ENCODE measurements around the gene PNPLA2.
A peak's percentile ranks its signal among the peaks of the same experiment; 100 is the strongest.

The PNPLA2 gene

DNA sequence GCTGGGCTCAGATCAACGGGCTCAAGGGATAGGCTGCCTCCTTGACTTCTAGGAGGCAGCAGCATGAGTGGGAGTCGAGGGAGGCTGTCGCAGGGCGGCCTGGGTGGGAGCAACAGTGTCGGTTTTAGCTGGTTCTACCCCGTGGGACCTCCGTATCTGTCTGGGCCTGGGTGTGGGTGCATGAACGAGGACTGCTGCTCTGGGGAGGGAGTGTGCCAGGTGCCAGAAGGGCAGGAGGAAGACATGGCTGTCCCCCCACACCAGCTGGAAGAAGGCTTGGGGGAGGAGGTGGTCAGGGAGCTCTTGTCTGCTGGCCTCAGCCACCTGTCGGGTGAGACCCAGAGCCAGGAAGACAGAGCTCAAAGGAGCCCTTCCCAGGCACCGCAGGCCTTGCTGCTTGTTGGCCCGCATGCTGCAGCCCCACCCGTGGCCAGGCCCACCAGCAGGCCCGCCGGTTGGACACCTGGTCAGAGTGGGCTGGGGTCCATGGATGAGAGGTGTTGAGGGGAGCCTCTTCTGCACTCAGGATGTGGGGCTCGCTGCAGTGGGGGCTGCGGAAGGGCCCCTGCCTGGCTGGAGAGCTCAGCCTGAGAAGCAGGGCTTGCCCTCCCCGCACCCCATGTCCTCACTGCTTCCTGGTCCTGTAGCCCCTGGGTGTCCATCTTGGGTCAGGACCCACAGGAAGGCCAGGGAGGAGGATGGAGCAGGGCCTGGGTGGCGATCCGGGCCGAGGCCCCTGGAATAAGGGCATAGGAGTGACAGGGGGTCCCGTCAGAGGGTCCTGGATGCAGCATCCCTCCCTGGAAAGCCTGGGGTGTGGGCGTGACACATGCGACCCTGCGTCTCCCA lies 32.3 kb upstream of the PNPLA2 start:
- DNase-seq, result no peak

DNA sequence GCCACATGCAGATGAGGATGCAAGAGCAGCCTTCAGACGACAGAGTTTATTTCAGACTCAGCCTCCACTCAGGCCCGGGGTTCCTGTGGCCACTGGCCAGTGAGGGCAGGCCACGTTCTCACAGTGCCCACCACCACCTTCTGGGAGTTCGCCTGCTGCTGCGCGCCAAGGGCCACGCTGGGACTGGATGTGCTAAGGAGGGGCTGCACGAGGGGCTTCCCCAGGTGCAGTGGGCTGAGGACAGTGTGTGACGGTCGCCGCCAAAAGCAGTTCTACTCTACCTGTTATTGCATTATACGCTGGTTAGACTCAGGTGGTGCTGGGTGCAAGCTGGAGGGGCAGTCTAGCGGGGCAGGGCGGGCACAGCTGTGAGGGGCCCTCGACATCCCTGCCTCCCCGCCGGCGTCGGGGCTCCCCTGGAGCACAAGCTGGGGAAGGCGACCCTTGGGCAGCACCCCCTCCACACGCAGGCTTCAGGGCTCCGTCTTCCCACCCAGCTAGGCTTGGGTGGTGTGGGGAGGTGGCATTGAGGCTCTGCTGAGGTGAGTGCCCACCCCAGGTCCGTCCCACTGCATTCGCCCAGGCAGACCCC lies 31.5 kb upstream of the PNPLA2 start:
- DNase-seq, result no peak

DNA sequence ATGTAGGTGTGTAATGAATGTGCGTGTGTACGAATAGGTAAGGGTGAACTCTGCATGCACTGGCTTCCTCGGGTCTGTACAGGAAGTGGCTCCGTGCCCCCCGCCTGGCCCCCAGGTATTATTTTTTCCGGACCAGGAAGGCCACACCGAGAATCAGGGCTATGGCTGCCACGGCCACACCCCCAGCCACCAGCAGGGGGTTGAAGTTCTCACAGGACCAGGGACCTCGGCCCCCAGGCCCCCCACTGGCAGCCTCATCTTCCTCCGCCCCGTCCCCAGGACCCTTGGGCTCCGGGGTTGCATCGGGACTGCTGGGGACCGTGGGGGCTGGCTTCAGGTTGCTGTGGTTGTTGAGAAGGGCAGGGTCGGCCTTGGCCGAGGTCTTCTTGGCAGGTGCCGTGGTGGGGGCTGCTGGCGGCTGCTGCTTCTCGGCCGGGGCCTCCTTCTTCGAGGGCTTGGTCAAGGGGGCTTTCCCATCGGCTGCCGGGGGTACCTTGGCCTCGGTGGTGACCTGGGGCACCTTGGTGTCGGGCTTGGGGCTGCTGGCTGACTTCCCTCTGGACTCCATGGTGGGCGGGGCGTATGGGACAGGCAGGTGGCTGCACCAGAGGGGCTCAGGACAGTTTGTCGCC lies 30.6 kb upstream of the PNPLA2 start:
- no peak for DNase-seq

DNA sequence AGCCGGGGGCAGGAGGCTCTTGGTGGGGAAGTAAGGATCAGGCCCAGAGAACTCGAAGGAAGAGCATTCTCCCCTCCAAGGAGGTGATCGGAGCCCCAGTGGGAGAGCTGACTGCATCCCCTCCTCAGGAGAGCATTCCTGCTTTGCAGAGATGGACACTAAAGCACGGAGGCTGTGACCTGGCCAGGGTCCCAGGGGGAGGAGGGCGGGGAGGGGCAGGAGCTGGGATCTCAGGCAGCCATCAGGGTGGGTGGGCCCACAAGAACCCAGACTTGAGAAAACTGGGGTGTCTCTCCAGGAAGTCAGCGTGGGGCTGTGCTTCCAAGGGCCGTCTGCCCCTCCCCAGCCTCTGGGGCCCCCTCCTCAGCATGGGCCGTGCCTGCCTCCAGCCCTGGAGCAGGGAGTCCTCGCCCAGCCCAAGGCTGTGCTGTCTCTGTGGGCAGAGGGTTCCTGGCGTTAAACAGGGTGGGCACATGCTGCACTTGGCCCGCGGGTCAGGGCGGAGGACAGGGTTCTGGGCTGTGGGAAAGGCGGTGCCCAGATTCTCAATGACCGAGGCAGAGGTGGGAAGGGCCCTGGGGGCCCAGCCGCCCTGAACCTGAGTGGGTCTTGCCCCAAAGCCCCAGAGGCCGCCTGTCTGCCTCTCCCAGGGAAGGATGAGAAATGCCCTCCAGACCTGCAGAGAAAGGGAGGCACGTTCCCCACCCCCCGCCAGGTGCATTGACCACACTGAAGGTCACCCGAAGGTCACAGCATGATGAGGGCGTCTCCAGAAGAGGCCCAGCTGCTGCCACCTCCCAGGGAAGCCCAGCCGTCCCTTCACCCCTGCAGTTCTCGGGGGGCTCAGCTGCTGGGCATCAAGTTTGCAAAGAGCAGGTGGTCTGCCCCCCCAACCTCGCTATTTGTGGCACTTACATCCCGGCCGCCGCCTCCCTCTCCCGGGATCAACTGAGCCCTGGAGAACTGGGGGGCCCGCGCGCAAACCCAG lies 29.5 kb upstream of the PNPLA2 start:
- no peak for DNase-seq

DNA sequence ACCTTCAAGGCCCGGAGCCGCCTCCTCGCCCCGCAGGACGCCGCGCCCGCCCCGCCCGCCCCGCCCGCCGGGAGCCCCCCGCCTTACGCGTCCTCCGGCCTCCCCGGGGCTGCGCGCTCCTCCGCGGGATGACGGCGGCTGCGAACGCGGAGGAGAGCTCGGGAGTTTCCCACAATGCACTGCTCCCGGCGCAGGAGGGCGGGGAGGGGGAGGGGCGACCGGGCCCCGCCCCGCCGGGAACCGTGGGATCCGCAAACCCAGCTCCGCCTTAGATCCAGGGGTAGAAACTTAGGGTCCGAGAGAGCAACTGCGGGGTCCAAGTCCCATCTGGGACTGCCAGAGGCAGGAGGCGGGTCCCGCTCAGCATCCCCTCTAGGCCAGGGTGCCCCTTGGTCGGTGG lies 28.8 kb upstream of the PNPLA2 start, which contains the start of gene CEND1:
CEND1 (minus strand) TSS at position 148 of the 400 bp plus-strand sequence. CDS start 1,514 bp downstream, outside the sequence.
- peak; percentile 15 for DNase-seq

DNA sequence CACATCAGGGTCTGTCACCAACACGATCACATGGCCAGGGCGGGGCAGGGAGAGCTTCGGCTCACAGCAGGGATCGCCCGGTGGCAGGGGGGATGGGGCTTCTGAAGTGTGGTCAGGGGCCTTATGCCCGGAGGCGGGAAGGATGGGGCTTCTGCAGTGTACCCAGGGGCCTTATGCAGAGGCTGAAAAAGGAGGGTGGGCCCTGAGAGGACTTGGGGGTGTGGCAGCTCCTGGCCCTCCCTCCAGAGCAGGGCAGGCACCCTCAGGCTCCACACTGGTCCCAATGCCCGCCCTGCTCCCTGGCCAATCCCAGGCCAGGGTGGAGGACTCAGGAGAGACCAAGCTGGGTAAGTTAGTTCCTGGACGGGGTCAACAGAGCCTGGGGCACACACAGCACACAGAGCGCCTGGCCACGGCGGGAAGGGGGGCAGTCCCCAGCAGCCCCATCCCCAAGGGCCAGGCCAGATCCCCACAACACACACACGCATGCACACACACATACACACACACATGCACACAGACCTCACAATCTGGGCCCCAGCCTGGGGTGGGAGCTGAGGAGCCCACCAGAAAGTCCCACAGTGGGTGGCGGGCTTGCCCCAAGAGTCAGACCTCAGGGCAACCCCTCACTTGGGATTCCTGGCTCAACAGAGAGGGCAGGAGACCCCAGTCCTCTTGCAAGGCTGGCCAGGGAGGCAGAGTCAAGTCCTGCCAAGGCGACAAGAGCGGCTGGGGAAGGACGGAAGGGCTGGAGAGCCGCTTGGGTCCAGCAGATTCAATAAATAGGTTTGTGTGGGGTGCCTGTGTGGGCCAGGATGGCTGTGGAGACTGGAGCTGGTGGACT lies 27.8 kb upstream of the PNPLA2 start:
- no peak for DNase-seq

DNA sequence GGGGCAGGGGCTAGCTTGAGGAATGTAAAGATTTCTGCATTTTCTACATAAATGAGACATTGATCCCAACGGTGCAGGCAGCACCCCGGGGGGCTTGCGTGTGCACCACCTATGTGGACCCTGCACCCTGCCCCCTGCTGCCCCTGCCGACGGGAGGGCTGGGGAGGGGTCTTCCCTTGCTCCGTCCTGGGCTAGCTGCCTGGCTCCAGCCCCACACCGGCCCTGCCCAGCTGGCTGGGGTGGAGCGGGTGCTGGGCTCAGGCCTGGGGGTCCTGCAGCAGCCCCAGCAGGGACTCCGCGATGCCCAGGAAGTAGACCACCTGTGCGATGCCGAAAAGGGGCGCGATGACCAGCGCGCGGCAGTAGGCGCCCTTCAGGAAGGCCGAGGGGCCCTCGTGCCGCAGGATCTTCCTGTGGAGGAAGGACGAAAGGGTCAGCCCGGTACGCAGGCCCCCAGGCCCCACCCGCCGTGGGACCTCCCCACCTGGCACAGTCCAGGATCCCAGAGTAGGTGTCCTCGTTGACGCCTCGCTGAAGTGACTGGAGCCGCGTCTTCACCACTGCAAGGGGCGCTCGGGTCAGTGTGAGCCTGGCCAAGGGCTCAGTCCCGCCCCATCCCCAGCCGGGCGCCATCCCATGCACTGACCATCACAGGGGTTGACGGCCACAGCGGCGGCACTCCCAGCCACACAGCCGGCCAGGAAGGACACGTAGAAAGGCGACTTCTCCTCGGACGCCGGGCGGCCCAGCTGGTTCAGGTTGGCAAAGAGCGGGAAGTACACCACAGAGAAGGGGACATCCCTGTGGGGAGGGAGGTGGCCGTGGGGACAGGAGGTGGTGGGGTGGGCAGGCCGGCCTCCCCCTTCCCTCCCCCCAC lies 26.8 kb upstream of the PNPLA2 start:
- DNase-seq, result no peak

DNA sequence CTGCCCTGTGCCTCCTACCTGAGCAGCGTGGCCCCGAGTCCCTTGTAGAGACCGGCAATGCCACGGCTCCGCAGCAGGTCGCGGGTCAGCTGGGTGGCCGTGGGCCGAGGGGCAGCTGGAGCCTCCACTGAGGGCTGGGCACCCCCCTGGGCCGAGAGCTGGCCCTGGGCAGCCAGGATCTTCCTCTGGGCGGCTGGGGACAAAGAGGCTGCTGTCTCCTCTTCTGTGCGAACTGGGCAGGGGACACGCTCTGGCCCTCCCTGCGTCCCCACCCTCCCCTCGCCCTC lies 26.2 kb upstream of the PNPLA2 start:
- DNase-seq, result no peak

DNA sequence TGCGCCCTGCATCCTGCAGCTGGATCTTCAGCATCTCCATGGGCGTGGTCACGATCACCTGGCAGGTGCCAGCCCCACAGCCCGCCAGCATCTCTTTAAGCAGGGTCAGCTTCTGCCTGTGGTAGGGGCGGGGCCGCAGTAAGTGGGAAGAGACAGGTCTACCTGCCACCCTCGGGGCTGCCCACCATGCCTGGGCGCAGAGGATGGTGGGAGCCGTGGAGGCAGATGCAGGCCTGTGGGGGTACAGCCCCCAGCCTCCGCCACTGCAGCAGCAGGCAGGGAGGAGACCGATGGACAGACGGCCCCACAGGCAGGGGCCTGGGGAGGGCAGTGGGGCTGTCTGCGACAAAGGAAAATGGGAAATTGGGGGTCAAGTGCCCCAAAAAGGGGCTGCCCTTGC lies 25.8 kb upstream of the PNPLA2 start:
- no peak for DNase-seq

DNA sequence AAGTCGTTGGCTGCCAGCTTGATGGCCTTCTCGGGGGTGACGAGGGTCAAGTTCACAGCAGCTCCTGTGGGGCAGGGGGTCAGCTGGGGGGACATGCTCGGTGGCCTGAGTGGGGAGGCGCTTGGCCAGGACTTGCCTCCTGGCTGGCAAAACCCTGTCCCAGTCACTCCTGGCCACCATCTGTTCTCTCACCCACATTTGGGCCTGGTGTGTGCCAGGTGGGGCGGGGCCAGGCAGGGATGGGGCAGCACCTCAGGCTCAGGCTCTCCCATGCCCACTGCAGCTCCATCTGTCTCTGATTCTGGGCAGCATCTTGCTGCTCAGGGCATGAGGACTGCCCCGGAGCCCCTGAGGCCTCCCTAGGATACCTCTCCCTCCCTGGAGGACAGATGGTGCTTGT lies 25.2 kb upstream of the PNPLA2 start:
- no peak for DNase-seq

DNA sequence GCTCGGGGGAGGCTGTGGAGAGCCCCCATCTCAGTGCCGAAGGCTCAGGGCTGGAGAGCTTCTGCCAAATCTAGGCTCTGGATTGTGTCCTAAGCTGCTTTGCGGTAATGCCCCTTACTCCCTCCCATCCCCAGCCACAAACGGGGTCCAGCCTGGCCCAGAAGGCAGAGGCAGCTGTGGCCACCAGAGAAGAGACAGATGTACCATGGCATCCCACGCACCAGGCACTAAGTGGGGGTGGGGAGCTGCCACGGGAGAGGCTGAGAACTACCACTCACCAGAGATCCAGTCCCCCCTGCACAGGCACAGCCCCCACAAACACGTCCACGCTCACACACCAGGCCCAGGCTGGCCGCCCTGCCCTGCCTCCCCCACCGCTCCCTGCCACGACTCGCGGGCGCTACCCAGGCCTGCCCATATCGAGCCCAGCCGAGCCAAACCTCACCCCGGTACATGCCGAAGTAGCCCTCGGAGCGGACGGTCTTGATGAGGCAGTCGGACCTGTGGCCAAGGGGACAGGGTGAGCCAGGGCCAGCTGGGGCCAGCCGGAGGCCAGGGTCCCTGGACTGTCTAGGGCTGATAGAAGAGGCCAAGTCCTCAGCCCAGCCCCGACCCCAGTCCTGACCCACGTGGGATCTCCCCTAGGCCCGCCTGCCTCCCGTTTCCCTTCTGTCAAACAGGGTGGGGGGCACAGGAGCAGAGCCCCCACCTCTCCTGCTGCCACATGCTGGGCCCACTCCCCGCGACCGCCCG lies 24.5 kb upstream of the PNPLA2 start:
- DNase-seq, result no peak

DNA sequence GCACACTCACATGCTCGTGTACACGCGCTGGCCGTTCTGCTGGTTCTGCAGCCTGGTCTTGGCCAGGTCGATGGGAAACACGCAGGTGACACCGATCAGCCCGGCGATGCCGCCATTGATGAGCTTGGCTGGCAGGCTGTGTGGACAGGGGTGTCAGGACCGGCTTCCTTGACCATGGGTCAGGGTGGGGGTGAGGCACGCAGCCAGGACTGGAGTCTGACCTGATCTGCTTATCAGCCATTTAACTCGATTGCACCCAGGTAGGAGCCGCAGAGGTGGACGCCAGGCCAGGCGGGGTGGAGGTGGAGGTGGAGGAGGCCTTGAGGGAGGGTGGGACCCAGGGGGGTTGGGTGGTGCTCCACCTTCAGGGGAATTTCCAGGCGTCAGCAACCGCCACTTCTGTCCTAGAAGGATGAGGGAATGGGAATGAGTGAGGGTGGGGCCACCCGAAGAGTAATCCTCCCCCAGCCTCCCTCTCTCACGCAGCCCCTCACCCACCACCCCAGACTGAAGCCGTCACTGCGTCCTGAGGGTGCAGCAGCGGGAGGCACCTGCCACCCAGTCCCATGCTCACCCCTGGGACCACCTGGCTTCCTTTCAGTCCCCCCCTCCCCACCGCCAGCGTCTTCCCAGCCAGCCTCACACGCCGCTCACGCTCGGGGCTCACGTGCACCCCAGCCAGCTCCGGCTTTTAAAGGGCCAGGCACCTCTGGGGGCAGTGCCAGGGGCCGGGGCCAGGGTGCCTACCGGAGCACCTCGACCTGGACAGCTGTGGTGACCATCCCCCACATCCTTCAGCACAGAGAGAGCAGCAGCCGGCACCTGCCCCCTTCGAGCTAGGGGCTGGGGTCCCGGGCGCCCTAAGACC lies 23.7 kb upstream of the PNPLA2 start:
- DNase-seq, result no peak

DNA sequence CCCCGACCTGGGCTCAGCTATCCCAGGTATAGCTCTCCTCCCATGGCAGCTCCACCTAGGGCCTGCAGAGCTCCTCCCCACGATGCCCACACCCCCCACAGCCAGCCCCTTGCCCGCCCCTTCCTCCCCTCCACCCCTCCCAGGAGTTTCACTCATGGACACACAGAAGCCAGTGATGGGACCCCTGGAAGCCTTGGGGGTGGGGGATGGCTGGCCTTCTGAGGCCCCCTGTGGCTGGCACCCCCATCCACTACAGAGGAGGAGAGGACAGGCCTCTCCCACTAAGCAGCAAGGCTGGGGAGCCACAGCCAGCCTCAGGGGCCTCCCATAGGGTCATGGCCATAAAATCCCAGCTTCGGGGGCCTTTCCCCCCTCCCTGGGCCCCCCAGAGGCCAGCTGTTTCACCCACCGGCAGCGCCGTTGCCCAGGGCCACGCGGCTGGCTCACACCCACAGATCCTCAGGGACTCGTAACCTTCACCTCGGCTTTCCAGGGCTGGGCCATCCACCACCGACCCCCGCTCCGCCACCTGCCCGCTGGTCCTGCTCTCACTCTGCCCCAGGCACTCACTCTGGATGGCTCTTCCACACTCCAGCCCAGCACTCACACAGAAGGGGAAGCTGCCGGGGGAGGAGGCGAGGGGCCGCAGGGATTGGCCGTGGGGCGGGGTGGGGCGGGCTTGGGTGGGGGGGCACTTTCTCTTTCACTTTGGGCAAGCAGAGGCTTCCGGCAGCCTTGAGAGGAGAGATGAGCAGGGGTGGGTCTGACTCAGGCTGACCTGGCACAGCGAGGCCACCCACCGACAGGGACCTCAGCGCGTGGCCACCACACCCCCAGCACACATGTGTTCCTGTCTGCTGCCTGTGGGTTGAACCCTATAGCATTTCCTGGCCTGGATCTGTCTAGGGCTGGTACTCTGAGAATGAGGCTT lies 22.8 kb upstream of the PNPLA2 start:
- DNase-seq, result peak; percentile 59

DNA sequence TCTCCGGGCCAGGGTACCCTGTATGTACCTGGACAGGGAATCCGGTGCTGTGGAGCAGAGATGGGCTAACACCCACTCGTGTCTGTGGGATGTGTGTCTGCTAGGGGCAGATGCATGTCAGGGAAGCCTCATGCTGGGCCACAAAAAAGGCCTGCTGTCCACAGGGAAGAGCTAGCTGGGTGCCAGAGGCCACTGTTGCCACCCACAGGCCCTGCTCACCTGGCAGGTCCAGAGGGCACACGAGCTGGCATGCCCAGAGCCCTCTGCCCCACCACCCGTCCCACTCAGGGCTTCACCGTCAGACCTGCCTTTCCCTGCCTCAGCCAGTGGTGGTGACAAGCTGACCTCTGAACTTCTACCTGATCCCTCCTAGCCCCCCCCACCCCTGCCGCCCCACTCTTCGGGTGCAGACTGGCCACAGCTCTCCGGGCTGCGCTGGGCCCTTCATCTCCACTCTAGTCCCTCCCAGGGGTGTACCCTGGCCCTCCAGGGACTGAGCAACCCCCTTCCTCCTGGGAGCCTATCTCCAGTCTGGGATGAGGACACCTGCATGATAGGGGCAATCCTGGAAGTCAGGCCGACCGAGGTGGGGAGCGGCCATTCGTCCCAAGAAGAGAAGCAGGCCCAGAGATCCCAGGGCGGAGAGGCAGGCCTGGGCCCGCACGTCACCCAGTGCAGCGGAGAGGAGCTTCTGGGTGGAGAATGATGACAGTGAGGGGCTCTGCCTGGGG lies 22.0 kb upstream of the PNPLA2 start:
- no peak for DNase-seq

DNA sequence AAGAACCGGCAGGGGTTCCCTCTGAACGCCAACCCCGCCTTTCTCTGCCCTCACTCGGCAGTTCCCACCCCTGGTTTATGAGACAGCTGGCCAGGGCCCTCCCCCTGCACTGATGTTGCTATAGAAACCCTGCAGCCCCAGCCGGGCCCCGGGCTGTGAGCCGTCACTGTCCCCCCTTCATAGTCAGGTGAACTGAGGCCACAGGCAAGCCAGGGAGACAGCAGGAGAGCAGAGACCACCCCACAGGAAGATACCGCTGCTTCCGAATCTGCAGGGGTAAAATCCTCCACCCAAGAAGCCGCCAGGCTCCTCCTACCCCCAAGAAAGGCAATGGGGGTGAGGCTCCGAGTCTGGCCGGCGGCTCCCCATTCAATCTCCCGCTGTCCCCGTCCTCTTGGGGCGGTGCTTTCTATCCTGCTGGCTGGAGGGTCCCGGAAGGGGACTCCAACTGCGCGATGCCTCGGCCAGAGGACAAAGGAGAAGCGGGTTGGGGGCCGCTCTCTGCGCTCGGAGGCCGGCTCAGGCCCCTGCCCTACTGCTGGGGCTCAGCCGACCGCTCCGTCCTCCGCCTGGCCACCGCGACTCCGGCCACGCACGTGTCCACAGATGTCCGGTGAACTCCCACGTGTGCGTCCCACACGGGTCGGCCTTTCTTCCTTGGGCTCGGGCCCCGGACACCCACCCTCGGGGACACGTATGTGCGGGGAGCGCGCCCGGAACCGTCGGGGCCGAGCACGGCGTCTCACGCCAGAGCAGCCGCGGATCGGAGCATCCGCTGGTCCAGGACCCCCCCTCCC lies 21.2 kb upstream of the PNPLA2 start:
- peak; percentile 82 for DNase-seq

DNA sequence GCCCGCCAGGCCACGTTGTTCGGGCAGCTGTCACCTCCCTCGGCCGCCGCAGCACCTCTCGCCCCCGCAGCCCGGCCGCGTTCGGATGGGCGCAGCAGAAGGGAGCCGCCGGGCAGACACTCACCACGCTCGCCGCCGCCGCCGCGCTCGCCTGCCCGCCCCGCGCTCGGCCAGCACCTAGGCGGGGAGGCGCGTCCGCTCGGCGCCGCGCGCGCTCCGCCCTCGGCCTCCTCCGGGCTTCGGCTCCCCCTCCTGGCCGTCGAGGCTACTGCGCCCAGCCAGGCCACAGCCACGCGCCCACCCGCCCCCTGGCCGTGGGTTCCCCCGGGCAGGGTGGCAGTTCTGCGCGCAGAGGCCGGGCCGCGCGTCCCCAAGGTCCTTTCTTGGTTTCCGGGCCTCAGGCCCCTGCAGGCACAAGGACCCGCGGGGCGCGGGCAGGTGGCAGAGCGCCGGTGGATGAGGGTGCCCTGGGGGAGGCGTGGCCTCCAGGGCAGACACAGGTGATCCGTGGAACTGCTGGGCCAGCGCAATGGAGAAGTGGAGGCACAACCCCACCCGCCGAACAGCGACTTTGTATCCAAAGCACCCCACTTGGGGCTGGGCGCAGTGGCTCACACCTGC lies 20.5 kb upstream of the PNPLA2 start, which contains the start of gene SLC25A22:
SLC25A22 (minus strand) TSS at position 189 of the 621 bp plus-strand sequence. CDS start 3,275 bp downstream, outside the sequence.
- peak; percentile 75 for DNase-seq

All from NCI-H1092 treated with DMSO at 0.1 percent for 48 hours (cell line).